ENCODE data around the gene TXNL1. TPM values are rescaled to one million over a fixed set of nuclear protein-coding genes. Genes with fewer than 3 reads are reported as not detected.
"Not testable (repeated sequence)": the region's sequence is repeated elsewhere in the genome, so short reads cannot be mapped to it uniquely, and the experiment has no call there.

Gene TXNL1
- 10 to 100 TPM; 55.1 to 65.7 TPM for total RNA-seq
- long read RNA-seq, donor 1, full-length matches to known transcripts, result 14 of 21 reads
- long read RNA-seq, donor 1, partial matches to known transcripts, result 2 of 21 reads
- long read RNA-seq, donor 1, other reads (novel, unspliced or antisense), result 5 of 21 reads
- long read RNA-seq, donor 2, full-length matches to known transcripts, result 196 of 225 reads
- long read RNA-seq, donor 2, partial matches to known transcripts, result 3 of 225 reads
- long read RNA-seq, donor 2, other reads (novel, unspliced or antisense), result 26 of 225 reads

DNA sequence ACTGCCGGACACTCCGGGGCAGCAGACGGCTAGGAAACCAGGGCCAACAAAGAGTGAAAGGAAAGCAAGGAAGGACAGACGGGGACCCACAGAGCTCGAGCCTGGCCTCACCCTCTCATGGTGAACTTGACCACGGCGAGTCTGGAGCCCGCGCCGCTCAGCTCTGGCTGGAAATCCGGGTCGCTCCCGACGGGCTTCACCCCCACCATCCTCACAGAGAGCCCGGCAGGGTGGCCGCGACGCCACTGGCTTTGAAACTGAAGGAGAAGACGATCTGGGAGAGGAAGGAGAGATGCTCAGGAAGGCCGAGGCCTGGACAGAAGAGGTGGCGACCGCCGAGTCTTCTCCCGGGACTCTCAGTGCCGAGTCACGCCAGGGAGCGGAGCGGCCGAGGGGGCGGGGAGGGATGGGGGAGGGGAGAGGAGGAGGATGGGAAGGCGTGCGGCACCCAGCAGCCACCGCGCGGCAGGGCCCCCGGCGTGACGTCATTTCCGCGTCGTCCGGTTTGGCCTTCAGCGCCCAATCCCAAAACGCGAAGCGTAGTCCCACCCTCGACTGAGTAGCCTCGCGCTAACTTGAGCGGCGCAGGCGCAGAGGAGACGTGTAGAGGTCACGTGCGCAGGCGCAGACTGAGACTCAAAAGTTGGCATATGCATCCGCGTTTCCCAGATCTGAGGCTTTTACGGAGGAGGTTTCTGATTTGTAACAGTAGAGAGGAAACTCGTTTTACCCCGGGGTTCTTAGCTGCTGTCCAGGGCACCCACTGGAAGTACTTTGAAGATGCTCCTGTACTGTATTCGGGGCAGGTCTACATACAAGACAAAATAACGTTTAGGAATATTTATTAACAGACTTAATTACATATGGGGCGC, at the start of gene TXNL1:
Gene TXNL1, minus strand, starts transcription at position 361 of the 872 bp plus-strand sequence. Its CDS starts 152 bp downstream, at position 209.
- intact Hi-C loops (cut with DNase I), result no loop called here
- DNase-seq (ENCODE audit: low spot score), result peak; percentile 100

DNA sequence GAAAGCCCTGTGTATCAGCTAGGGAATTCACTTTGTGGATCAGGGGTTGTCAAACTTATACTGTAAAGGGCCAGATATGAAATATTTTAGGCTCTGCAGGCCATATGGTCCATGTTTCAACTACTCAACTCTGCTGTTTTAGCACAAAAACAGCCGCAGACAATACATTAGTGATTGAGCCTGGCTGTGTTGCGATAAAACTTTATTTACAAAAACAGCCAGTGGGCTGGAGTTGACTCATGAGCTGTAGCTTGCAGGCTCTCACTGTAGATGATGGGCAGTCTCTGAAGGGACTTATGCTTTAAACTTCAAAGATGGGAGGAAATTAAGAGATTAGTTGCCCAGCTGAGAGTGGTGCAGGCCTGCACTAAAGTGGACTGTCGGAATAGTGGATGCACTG, 45.9 kb upstream of the TXNL1 start:
- no peak for DNase-seq (ENCODE audit: low spot score)
- intact Hi-C loops (cut with DNase I), result no loop called here

GRCh38 chr18:56678836-56679565, 40.6 kb upstream of the TXNL1 start:
- DNase-seq (ENCODE audit: low spot score), result no peak
- intact Hi-C loops (cut with DNase I), result no loop called here

DNA sequence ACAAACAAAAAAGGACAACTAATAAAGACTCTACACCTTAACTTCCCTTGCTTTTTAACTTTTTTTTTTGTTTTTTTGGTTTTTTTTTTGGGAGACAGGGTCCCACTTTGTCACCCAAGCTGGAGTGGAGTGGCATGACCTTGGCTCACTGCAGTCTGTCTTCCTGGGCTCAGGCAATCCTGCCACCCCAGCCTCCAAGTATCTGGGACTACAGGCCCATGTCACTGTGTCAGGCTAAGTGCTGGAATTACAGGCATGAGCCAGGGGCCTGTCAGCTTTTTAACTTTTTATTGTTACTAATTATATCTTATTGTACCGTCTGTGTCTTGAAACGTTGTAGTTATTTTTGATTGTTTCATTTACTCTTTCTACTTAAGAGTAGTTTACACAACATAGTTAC, 38.2 kb upstream of the TXNL1 start:
- DNase-seq (ENCODE audit: low spot score), result no peak
- intact Hi-C loops (cut with DNase I), result no loop called here

- no peak for DNase-seq (ENCODE audit: low spot score)
- intact Hi-C loops (cut with DNase I), result no loop called here
Measured at GRCh38 chr18:56672981-56673380, 34.6 kb upstream of the TXNL1 start.

DNA sequence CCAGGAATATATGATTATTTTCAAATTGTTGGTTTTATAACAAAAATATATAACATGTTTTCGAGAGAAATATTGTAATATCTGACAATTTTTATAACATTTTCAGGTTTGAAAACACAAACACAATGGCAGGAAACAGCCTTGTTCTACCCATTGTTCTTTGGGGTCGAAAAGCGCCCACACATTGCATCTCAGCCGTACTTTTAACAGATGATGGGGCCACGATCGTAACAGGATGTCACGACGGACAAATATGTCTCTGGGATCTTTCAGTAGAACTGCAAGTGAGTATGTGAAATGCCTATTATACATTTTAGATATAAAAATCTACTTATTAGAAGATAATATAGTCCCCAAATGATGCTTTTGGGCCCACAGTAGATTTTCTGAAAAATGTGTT, 34.0 kb upstream of the TXNL1 start:
- intact Hi-C loops (cut with DNase I), result no loop called here
- DNase-seq (ENCODE audit: low spot score), result no peak

DNA sequence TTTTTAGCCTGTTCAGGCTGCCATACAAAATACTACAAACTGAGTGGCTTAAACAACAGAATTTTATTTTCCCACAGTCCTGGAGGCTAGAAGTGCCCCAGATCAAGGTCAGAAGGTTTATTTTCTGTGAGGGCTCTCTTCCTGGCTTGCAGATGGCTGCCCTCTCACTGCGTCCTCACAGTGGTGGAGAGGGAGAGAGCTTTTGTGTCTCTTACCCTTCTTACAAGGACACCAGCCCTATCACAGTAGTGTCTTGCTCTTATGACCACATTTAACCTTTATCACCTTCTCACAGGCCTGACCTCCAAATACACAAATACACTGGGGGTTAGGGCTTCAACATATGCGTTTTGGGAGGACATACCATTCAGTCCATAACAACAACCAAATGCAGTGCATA, 24.5 kb upstream of the TXNL1 start:
- intact Hi-C loops (cut with DNase I), result no loop called here
- no peak for DNase-seq (ENCODE audit: low spot score)

GRCh38 chr18:56662502-56662901, 24.1 kb upstream of the TXNL1 start:
- intact Hi-C loops (cut with DNase I), result no loop called here

GRCh38 chr18:56662063-56662408, 23.6 kb upstream of the TXNL1 start:
- intact Hi-C loops (cut with DNase I), result no loop called here

More at GRCh38 chr18:56662502-56662901, 24.1 kb upstream of the TXNL1 start:
- no peak for DNase-seq (ENCODE audit: low spot score)

GRCh38 chr18:56661360-56662062, 23.1 kb upstream of the TXNL1 start:
- intact Hi-C loops (cut with DNase I), result no loop called here
- DNase-seq (ENCODE audit: low spot score), result no peak

More at GRCh38 chr18:56662063-56662408, 23.6 kb upstream of the TXNL1 start:
- DNase-seq (ENCODE audit: low spot score), result no peak

- intact Hi-C loops (cut with DNase I), result no loop called here
- DNase-seq (ENCODE audit: low spot score), result no peak
Measured at GRCh38 chr18:56660655-56661054, 22.3 kb upstream of the TXNL1 start.

DNA sequence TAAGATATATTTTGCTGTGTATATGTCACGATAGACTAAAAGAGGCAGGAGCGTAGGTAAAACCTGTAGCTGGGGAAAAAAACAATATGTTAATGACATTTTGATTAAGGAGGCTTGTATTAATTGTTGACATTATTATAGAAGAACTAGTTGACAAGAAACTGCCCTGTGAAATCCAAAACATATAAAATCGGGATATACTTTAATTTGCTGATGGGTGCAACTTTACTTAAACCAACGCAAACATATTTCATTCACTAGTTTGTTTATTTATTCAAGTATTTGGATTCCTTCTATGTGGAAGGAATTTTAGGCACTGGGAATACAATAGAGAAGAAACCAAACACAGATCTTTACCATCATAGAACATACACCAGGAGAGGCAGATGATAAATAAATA, 20.7 kb upstream of the TXNL1 start:
- intact Hi-C loops (cut with DNase I), result no loop called here
- no peak for DNase-seq (ENCODE audit: low spot score)

GRCh38 chr18:56658261-56658660, 19.9 kb upstream of the TXNL1 start:
- intact Hi-C loops (cut with DNase I), result no loop called here
- DNase-seq (ENCODE audit: low spot score), result no peak

- DNase-seq (ENCODE audit: low spot score); intact Hi-C loops (cut with DNase I): not testable (repeated sequence)
Measured at GRCh38 chr18:56654280-56654679, 15.9 kb upstream of the TXNL1 start.

DNA sequence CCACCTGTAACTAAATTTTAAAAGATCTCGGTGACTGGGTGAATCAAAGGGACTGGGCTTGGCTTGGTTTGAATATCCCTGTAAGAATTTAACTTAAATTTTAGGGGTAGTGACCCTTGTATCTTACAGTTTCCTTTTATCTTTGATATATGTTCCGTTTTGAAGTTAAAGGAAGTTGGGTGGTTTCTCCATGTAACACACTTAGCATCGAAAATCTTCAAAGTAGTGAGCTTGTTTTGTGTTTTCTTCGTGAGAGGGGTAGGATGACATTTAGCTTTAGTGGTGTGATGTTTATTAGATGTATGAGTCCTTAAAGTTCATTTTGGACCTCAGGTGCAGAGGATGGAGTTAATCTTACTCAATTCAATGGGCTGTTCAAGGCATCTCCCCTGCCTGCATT, 14.4 kb upstream of the TXNL1 start:
- intact Hi-C loops (cut with DNase I), result no loop called here
- no peak for DNase-seq (ENCODE audit: low spot score)

DNA sequence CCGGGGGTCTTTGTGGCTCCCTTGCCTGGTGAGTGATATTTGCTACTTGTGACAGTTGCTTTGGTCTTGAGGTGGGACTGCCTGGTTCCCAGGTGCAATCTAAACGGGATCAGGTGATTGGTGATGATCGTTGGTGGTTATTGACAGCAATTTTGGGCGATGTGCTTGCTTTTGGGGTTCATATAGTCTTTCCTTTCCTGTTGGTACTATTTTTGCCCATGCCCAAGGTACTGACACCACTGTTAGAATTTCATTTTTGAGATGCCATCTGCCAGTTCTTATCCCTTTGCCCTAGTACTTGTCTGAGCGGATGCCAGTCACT, 13.3 kb upstream of the TXNL1 start:
- intact Hi-C loops (cut with DNase I), result no loop called here
- DNase-seq (ENCODE audit: low spot score), result no peak

DNA sequence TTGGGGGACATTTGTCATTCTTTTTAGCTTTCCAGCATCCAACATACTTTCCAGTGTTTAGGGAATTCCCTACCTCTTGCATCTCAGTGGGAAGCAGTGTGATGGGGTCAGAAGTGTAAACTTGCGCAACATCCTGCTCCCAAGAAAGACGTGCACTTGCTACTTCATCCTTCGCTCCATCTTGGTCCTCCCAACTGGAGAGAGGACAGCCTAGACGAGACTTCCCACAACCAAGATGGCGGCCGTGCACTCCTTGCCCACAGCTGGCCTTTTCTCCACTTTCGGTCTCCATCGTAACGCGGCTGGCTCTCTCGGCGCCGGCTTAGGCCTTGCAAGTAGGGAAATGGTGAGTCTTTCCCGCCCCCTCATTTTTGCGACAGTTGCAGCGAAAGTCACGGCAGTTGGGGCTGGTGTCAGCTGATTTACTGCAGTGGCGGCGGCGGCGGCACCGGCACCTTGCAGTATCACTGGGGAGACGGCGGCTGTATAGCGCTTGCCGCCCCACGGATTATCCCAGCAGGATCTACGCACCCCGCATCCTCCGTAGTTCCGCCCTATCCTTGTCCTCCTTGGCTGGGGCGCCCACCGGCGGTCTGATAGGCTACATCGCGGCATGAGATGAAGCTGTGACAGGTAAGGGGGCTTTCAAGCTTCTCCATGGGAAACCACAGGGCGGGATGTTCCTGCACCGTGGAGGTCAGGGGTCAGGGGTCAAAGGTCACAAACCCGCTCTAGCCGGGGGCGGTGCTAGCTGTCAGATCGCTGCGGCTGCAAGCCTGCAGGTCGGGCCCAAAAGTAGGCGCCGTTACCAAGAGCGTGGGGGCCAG, 12.8 kb upstream of the TXNL1 start, which contains the start of gene WDR7:
Gene WDR7, plus strand, starts transcription at position 416 of the 827 bp plus-strand sequence. CDS start 21,157 bp downstream, outside the sequence.
- intact Hi-C loops (cut with DNase I), result no loop called here
- peak; percentile 99 for DNase-seq (ENCODE audit: low spot score)

GRCh38 chr18:56649996-56650395, 11.6 kb upstream of the TXNL1 start:
- DNase-seq (ENCODE audit: low spot score), result no peak
- intact Hi-C loops (cut with DNase I), result no loop called here
